ENCODE data around the gene PCDHB2.
A peak's percentile ranks its signal among the peaks of the same experiment; 100 is the strongest.
"Not testable (repeated sequence)": the region's sequence is repeated elsewhere in the genome, so short reads cannot be mapped to it uniquely, and the experiment has no call there.

Gene PCDHB2

DNA sequence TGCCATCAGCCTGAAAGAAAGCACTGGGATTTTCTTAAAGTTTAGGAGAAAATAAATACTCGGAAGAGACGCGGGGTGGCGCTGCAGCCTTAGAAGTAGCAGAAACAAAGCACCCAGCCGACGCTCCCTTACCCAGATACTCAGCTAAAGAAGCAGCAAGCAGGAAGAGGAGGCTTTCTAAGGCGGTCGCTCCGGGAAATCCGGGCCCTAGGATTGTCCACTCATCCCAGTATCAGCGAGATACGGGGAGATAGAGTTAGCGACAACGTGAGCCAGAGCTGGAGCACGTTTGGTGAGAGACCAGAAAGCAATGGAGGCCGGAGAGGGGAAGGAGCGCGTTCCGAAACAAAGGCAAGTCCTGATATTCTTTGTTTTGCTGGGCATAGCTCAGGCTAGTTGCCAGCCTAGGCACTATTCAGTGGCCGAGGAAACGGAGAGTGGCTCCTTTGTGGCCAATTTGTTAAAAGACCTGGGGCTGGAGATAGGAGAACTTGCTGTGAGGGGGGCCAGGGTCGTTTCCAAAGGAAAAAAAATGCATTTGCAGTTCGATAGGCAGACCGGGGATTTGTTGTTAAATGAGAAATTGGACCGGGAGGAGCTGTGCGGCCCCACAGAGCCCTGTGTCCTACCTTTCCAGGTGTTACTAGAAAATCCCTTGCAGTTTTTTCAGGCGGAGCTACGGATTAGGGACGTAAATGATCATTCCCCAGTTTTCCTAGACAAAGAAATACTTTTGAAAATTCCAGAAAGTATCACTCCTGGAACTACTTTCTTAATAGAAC, at the start of gene PCDHB2:
Gene PCDHB2, plus strand, starts transcription at position 135 of the 782 bp plus-strand sequence. Its CDS starts 176 bp downstream, at position 311.
- peak within 1 kb of the TSS; percentile 27 for H3K4me3 ChIP-seq (ENCODE audit: low read depth, low read length)
- no peak for DNase-seq (ENCODE audit: low read depth)

DNA sequence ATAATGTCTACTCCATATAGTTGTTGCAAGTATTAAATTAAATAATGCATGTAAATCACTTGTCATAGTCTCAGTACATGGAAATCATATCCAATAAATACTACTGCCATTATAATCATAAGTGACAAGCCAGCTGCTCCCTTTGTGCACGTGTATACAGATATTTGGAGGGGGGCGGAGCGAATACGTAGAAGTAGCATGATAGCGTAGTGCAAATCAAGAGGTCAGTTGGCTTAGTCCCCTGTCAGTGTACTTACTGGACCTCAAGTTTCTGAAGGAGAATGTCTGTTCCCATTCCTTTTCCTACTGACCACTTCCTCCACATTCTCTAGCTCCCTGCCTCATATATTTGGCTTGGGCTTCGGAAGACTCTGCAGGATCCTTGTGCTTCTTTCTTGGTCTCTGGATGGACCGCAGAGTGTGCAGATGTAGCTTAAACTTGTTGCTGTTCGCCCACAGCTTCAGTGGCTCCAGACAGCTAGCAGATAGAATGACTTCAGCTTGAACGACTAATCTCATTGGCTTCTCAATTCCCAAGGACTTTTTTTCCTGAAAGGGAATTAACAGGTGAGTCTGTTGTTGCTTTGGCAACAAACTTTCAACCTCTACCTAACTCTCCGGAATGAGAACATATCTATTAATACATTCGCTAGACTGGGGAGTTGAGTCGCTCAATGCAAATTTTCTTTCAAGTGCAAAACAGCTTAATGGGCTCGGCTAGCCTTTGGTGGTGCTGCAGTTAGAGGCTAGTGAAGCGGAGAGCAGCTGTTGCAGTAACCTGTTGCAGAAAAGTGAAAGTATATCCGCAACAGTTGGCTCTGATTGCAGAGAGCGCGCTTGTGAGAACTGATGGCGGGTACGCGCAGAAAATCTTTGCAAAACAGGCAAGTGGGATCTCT, 43.5 kb upstream of the PCDHB2 start, which contains the start of gene PCDHB1:
Gene PCDHB1, plus strand, starts transcription at position 753 of the 899 bp plus-strand sequence. Its CDS starts 97 bp downstream, at position 850.
- DNase-seq (ENCODE audit: low read depth), result no peak
- peak within 1 kb of the TSS; percentile 13 for H3K4me3 ChIP-seq (ENCODE audit: low read depth, low read length)

DNA sequence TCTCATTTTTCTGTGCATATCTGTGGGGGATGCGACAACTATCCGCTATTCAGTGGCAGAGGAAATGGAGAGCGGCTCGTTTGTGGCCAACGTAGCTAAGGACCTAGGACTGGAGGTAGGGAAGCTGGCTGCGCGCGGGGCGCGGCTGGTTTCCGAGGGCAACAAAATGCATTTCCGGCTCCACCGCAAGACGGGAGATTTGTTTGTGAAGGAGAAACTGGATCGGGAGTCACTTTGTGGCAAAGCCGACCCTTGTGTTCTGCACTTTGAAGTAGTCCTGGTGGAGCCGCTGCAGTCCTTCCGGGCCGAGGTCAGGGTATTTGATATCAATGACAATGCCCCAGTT, 42.9 kb upstream of the PCDHB2 start:
- H3K4me3 ChIP-seq (ENCODE audit: low read depth, low read length), result peak overlapping the region; percentile 13
- no peak for DNase-seq (ENCODE audit: low read depth)

DNA sequence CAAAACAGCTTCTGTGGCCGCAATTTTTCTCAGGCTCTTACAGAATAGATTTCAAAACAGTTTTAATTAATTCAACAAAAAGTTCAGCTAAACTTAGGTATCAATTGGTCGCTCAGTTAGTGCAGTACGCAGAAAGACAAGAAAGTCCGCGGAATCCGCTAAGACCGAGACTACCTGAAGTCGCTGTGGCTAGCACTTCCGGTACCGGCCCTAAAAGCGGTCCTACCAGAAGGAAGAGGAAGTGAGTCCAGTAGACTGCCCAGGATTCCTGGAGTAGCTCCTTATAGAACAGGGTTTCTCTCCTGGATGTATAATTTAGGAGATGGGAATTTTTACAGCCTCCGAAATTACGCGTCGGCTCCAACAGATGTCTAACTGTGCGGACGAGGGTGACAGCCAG, 16.6 kb upstream of the PCDHB2 start:
- DNase-seq (ENCODE audit: low read depth), result no peak
- no peak overlapping the region for H3K4me3 ChIP-seq (ENCODE audit: low read depth, low read length)

DNA sequence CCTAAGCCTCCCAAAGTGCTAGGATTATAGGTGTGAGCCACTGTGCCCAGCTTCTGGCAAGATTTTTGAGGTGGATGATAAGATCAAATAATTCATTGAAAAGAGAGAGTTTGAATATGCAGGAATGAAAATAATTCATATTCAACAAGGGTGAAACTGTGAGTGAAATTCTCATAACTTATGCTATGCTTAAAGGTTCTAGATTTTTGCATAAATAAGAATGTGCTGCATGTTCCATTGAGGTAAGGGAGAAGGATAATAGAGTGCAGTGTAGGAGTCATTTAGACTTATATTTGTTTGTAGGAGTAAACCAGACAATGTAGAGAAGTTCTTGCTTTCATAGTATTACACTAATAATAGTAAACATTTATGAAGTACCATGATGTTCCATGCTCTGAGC, 12.2 kb upstream of the PCDHB2 start:
- no peak for DNase-seq (ENCODE audit: low read depth)
- no peak overlapping the region for H3K4me3 ChIP-seq (ENCODE audit: low read depth, low read length)

DNA sequence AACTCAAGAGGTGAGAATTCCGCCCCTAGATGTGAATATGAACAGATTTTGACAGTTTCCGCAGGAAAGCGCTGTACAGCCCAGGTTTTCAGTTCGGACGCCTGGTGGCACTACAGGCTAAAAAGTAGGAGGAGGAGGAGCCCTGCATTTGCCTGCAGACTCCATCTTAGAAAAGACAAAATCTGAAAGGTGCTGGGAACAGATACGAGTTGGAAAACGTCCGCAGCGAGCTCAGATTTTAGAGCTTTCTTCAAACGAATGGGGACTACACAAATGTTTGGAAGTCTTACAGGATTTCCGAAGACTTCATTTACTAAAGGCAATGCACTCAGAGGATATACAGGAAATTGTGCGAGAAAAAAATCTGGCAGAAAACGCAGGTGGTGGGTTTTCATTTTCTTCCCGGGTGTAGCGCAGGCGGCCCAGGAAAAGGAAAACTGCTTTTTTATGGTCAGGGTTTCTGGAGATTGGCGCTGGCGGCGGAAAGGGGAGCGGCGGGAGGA, 9.9 kb upstream of the PCDHB2 start:
- DNase-seq (ENCODE audit: low read depth), result no peak
- H3K4me3 ChIP-seq (ENCODE audit: low read depth, low read length), result peak overlapping the region; percentile 37

DNA sequence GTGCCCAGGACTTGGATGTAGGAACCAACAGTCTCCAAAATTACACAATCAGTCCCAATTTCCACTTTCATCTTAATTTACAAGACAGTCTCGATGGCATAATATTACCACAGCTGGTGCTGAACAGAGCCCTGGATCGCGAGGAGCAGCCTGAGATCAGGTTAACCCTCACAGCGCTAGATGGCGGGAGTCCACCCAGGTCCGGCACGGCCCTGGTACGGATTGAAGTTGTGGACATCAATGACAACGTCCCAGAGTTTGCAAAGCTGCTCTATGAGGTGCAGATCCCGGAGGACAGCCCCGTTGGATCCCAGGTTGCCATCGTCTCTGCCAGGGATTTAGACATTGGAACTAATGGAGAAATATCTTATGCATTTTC, 837 bp downstream of the PCDHB2 start:
- H3K4me3 ChIP-seq (ENCODE audit: low read depth, low read length), result peak overlapping the region; percentile 27
- DNase-seq (ENCODE audit: low read depth), result no peak

DNA sequence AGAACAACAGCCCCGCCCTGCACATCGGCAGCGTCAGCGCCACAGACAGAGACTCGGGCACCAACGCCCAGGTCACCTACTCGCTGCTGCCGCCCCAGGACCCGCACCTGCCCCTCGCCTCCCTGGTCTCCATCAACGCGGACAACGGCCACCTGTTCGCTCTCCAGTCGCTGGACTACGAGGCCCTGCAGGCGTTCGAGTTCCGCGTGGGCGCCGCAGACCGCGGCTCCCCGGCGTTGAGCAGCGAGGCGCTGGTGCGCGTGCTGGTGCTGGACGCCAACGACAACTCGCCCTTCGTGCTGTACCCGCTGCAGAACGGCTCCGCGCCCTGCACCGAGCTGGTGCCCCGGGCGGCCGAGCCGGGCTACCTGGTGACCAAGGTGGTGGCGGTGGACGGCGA, 1.8 kb downstream of the PCDHB2 start:
- not testable (repeated sequence) for DNase-seq (ENCODE audit: low read depth); H3K4me3 ChIP-seq (ENCODE audit: low read depth, low read length)

DNA sequence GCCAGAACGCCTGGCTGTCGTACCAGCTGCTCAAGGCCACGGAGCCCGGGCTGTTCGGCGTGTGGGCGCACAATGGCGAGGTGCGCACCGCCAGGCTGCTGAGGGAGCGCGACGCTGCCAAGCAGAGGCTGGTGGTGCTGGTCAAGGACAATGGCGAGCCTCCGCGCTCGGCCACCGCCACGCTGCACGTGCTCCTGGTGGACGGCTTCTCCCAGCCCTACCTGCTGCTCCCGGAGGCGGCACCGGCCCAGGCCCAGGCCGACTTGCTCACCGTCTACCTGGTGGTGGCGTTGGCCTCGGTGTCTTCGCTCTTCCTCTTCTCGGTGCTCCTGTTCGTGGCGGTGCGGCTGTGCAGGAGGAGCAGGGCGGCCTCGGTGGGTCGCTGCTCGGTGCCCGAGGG, 2.2 kb downstream of the PCDHB2 start:
- not testable (repeated sequence) for H3K4me3 ChIP-seq (ENCODE audit: low read depth, low read length)

DNA sequence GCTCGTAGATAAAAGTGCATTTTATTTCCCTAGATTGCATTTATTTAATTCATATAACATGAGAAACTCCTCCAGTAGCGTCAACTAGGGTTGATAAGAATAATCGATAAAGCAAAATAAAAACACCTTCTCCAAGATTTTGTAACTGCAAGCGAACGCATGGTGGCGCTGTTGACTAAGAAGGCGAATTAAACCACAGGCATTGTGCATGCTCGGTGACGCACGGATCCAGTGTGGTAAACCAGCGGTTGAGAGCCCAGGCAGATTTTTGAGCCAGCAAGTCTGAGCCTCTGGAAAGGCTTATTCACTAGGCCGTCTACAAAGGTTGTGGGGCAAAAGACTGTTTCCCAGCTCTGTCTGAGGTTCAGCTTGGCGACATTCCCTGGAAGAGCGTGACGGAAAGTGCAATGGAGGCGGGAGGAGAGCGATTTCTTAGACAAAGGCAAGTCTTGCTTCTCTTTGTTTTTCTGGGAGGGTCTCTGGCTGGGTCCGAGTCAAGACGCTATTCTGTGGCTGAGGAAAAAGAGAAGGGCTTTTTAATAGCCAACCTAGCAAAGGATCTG, 5.9 kb downstream of the PCDHB2 start, which contains the start of gene PCDHB3:
Gene PCDHB3, plus strand, starts transcription at position 231 of the 563 bp plus-strand sequence. Its CDS starts 177 bp downstream, at position 408.
- DNase-seq (ENCODE audit: low read depth), result no peak
- no peak within 1 kb of the TSS for H3K4me3 ChIP-seq (ENCODE audit: low read depth, low read length)

More for the DNA sequence above, 2.2 kb downstream of the PCDHB2 start:
- DNase-seq (ENCODE audit: low read depth), result not testable (repeated sequence)

DNA sequence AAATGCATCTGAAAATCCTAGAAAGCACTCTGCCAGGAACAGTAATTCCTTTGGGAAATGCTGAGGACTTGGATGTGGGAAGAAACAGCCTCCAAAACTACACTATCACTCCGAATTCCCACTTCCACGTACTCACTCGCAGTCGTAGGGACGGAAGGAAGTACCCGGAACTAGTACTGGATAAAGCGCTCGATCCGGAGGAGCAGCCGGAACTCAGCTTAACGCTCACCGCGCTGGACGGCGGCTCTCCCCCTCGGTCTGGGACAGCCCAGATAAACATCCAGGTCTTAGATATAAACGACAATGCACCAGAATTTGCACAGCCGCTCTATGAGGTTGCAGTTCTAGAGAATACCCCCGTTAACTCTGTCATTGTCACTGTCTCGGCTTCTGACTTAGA, 6.6 kb downstream of the PCDHB2 start:
- DNase-seq (ENCODE audit: low read depth), result no peak
- H3K4me3 ChIP-seq (ENCODE audit: low read depth, low read length), result no peak overlapping the region

DNA sequence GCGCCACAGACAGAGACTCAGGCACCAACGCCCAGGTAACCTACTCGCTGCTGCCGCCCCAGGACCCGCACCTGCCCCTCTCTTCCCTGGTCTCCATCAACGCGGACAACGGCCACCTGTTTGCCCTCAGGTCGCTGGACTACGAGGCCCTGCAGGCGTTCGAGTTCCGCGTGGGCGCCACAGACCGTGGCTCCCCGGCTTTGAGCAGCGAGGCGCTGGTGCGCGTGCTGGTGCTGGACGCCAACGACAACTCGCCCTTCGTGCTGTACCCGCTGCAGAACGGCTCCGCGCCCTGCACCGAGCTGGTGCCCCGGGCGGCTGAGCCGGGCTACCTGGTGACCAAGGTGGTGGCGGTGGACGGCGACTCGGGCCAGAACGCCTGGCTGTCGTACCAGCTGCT, 7.7 kb downstream of the PCDHB2 start:
- DNase-seq (ENCODE audit: low read depth); H3K4me3 ChIP-seq (ENCODE audit: low read depth, low read length): not testable (repeated sequence)

DNA sequence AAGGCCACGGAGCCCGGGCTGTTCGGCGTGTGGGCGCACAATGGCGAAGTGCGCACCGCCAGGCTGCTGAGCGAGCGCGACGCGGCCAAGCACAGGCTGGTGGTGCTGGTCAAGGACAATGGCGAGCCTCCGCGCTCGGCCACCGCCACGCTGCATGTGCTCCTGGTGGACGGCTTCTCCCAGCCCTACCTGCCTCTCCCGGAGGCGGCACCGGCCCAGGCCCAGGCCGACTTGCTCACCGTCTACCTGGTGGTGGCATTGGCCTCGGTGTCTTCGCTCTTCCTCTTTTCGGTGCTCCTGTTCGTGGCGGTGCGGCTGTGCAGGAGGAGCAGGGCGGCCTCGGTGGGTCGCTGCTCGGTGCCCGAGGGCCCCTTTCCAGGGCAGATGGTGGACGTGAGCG, 8.1 kb downstream of the PCDHB2 start:
- not testable (repeated sequence) for DNase-seq (ENCODE audit: low read depth)

DNA sequence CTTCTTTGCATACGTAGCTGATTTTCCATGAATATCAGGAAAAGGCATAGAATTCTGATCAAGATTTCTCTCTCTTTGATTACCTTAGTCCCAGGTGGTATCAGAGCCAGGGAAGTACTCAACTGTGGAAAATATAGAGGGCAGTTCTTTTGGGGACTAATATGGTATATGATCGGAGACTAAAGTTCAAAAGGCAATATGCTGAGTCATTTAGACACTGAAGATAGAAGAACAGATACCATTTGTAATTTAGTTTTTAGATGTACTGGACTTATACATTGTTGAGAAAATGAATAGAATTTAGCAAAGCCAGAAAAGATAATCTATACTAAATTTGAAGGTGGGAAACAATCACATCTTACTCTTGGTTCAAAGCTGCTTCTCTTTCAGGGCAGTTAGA, 10.9 kb downstream of the PCDHB2 start:
- DNase-seq (ENCODE audit: low read depth), result no peak

More for the DNA sequence above, 8.1 kb downstream of the PCDHB2 start:
- H3K4me3 ChIP-seq (ENCODE audit: low read depth, low read length), result not testable (repeated sequence)

DNA sequence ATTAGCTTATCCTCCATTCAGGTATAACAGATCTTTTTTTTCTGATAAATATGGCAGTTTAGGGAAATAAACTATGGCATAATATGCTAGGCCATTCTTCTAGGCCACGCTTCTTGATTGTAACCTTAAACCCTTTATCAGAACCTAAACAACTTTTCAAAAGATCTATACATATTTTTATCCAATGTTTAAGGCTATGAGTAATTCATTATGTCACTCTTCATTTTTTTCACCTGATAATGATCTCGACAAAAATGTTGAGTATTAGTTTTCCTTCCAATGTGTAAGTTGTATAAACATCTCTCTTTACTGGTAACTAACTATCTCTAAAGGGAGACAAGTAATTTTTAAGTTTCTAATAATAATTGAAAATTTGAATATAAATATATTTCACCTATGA, 24.8 kb downstream of the PCDHB2 start:
- DNase-seq (ENCODE audit: low read depth), result no peak
- H3K4me3 ChIP-seq (ENCODE audit: low read depth, low read length), result no peak overlapping the region

More for the DNA sequence above, 10.9 kb downstream of the PCDHB2 start:
- no peak overlapping the region for H3K4me3 ChIP-seq (ENCODE audit: low read depth, low read length)

DNA sequence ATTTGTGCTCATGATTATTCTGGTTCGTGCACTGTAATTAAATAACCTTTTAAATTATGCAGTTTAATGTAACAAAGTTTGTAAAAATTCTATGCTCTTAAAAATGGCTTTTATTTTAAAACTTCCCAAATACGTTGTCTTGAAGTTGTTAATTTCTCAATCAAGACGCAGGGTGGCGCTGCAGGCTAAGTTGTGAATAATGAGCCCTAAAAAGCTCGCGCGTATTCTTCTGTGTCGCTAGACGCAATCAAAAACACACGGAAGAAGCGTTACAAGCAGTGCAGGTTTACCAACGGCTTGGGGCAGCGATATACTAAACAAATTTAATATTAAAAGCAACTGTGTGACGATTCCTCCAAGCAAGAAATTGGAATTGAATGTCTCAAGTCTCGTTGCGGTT, 27.1 kb downstream of the PCDHB2 start, which contains the start of gene PCDHB4:
Gene PCDHB4, plus strand, starts transcription at position 256 of the 400 bp plus-strand sequence. CDS start 181 bp downstream, outside the sequence.
- H3K4me3 ChIP-seq (ENCODE audit: low read depth, low read length), result no peak within 1 kb of the TSS

DNA sequence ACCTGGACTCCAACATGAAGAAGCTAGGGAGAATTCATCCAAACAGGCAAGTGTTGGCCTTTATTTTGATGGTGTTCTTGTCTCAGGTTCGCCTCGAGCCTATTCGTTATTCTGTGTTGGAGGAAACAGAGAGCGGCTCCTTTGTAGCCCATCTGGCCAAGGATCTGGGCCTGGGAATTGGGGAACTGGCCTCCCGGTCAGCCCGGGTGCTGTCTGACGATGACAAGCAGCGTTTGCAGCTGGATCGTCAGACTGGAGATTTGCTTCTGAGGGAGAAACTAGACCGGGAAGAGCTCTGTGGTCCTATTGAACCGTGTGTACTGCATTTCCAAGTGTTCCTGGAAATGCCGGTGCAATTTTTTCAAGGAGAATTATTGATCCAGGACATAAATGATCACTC, 27.6 kb downstream of the PCDHB2 start:
- no peak overlapping the region for H3K4me3 ChIP-seq (ENCODE audit: low read depth, low read length)
- DNase-seq (ENCODE audit: low read depth), result no peak

More for the DNA sequence above, 27.1 kb downstream of the PCDHB2 start, which contains the start of gene PCDHB4:
- no peak for DNase-seq (ENCODE audit: low read depth)

DNA sequence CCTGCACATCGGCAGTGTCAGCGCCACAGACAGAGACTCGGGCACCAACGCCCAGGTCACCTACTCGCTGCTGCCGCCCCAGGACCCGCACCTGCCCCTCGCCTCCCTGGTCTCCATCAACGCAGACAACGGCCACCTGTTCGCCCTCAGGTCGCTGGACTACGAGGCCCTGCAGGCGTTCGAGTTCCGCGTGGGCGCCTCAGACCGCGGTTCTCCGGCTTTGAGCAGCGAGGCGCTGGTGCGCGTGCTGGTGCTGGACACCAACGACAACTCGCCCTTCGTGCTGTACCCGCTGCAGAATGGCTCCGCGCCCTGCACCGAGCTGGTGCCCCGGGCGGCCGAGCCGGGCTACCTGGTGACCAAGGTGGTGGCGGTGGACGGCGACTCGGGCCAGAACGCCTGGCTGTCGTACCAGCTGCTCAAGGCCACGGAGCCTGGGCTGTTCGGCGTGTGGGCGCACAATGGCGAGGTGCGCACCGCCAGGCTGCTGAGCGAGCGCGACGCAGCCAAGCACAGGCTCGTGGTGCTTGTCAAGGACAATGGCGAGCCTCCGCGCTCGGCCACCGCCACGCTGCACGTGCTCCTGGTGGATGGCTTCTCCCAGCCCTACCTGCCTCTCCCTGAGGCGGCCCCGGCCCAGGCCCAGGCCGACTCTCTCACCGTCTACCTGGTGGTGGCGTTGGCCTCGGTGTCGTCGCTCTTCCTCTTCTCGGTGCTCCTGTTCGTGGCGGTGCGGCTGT, 29.2 kb downstream of the PCDHB2 start:
- DNase-seq (ENCODE audit: low read depth); H3K4me3 ChIP-seq (ENCODE audit: low read depth, low read length): not testable (repeated sequence)

DNA sequence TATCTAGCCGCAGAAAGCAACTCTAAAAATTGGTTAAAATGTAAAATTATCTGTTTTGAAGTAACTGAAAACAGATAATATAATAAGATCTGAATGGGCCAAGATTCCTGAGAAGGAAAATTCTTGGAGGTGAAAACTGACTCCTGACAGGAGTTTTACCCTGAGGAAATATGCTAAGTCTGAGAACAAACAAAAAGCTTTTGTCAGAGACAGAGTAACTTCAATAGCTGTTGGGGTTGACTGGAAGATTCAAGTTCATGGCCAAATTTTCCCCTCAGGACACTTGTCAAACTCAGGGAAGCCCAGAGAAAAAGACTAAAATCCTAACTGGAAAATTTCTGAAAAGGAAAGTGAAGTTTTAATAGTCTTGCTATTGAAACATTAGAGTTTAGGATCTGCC, 32.9 kb downstream of the PCDHB2 start:
- no peak for DNase-seq (ENCODE audit: low read depth)
- H3K4me3 ChIP-seq (ENCODE audit: low read depth, low read length), result no peak overlapping the region

Measured in skeletal muscle cell (primary cell).